ENCODE results near the gene MS4A18. TPM values are rescaled to one million over a fixed set of nuclear protein-coding genes. Genes with fewer than 3 reads are reported as not detected.

MS4A18 gene
- total RNA-seq, 1 experiment from 2014 or later: not detected

GRCh38 chr11:60765355-60765754 lies 40.8 kb downstream of the MS4A18 start:
- H2AFZ ChIP-seq: no peak overlapping the region
- intact Hi-C loops (cut with micrococcal nuclease; ENCODE audit: unreplicated experiment): no loop called here
- no TSS peak for BruUV-seq (replicated peaks)
- H3K27ac ChIP-seq: no peak overlapping the region
- no peak overlapping the region for H3K4me2 ChIP-seq
- H3K36me3 ChIP-seq (ENCODE audit: low read depth): no peaks in the 10 kb centered on the region
- no peak overlapping the region for H3K4me3 ChIP-seq
- H3K9me3 ChIP-seq (ENCODE audit: insufficient read depth, low read depth): no peaks in the 10 kb centered on the region
- ChIA-PET CTCF (interaction anchor here (2.0 kb wide), 1 partner anchor 10 kb away, joined by 6 read pairs; no protein-coding TSS in a partner anchor), POLR2A (ENCODE audit: unreplicated experiment) (no interaction called here)
- peak in 1 of 2 experiments; percentile 9 for DNase-seq
- TF ChIP-seq, protein P1, sequence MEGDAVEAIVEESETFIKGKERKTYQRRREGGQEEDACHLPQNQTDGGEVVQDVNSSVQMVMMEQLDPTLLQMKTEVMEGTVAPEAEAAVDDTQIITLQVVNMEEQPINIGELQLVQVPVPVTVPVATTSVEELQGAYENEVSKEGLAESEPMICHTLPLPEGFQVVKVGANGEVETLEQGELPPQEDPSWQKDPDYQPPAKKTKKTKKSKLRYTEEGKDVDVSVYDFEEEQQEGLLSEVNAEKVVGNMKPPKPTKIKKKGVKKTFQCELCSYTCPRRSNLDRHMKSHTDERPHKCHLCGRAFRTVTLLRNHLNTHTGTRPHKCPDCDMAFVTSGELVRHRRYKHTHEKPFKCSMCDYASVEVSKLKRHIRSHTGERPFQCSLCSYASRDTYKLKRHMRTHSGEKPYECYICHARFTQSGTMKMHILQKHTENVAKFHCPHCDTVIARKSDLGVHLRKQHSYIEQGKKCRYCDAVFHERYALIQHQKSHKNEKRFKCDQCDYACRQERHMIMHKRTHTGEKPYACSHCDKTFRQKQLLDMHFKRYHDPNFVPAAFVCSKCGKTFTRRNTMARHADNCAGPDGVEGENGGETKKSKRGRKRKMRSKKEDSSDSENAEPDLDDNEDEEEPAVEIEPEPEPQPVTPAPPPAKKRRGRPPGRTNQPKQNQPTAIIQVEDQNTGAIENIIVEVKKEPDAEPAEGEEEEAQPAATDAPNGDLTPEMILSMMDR (conservative IDR thresholded peaks at IDR 0.05): no peak
- TF ChIP-seq EZH2 (IDR thresholded peaks at IDR 0.05; ENCODE audit: low read depth): no peak
- no peaks in the 10 kb centered on the region for H3F3A ChIP-seq (ENCODE audit: insufficient read depth, low read depth)
- H3K4me1 ChIP-seq (replicated peaks; ENCODE audit: insufficient read depth): no peaks in the 10 kb centered on the region
- peaks cover 94% of the 10 kb centered on the region for H3K27me3 ChIP-seq (ENCODE audit: insufficient read depth, low read depth)
- H3K9me2 ChIP-seq (ENCODE audit: insufficient read depth): no peaks in the 10 kb centered on the region
- H4K20me1 ChIP-seq (ENCODE audit: insufficient read depth): no peaks in the 10 kb centered on the region
- no peaks in the 10 kb centered on the region for H3K79me2 ChIP-seq (ENCODE audit: low read depth)

- Histone ChIP-seq H3K9me3 (ENCODE audit: insufficient read depth, low read depth) (no peaks in the 10 kb centered on the region), H3K9me2 (ENCODE audit: insufficient read depth) (no peaks in the 10 kb centered on the region), H4K20me1 (ENCODE audit: insufficient read depth) (no peaks in the 10 kb centered on the region), H3K36me3 (ENCODE audit: low read depth) (no peaks in the 10 kb centered on the region), H3K4me3 (no peak overlapping the region), H3K4me2 (no peak overlapping the region), H3K4me1 (replicated peaks; ENCODE audit: insufficient read depth) (no peaks in the 10 kb centered on the region), H3K27ac (no peak overlapping the region), H3K27me3 (ENCODE audit: insufficient read depth, low read depth) (peaks cover 94% of the 10 kb centered on the region), H3F3A (ENCODE audit: insufficient read depth, low read depth) (no peaks in the 10 kb centered on the region), H3K79me2 (ENCODE audit: low read depth) (no peaks in the 10 kb centered on the region), H2AFZ (no peak overlapping the region)
- no TSS peak for BruUV-seq (replicated peaks)
- TF ChIP-seq, protein P1 (conservative IDR thresholded peaks at IDR 0.05): no peak
- no peak for TF ChIP-seq EZH2 (IDR thresholded peaks at IDR 0.05; ENCODE audit: low read depth)
- ChIA-PET CTCF (no interaction called here), POLR2A (ENCODE audit: unreplicated experiment) (no interaction called here)
- DNase-seq: peak in 1 of 2 experiments; percentile 25
- intact Hi-C loops (cut with micrococcal nuclease; ENCODE audit: unreplicated experiment): no loop called here
These were observed 42.0 kb downstream of the MS4A18 start for GRCh38 chr11:60766547-60766946.

- DNase-seq: no peak
- ChIA-PET POLR2A (ENCODE audit: unreplicated experiment) (no interaction called here), CTCF (no interaction called here)
- H3K4me3 ChIP-seq: no peak overlapping the region
- H3F3A ChIP-seq (ENCODE audit: insufficient read depth, low read depth): no peaks in the 10 kb centered on the region
- H3K27me3 ChIP-seq (ENCODE audit: insufficient read depth, low read depth): peaks cover 94% of the 10 kb centered on the region
- no peaks in the 10 kb centered on the region for H3K4me1 ChIP-seq (replicated peaks; ENCODE audit: insufficient read depth)
- no peak overlapping the region for H3K4me2 ChIP-seq
- no peaks in the 10 kb centered on the region for H3K36me3 ChIP-seq (ENCODE audit: low read depth)
- H3K9me2 ChIP-seq (ENCODE audit: insufficient read depth): no peaks in the 10 kb centered on the region
- intact Hi-C loops (cut with micrococcal nuclease; ENCODE audit: unreplicated experiment): no loop called here
- TF ChIP-seq EZH2 (IDR thresholded peaks at IDR 0.05; ENCODE audit: low read depth): no peak
- TF ChIP-seq, protein P1 (conservative IDR thresholded peaks at IDR 0.05): no peak
- H2AFZ ChIP-seq: no peak overlapping the region
- no peaks in the 10 kb centered on the region for H4K20me1 ChIP-seq (ENCODE audit: insufficient read depth)
- BruUV-seq (replicated peaks): no TSS peak
- no peak overlapping the region for H3K27ac ChIP-seq
- no peaks in the 10 kb centered on the region for H3K79me2 ChIP-seq (ENCODE audit: low read depth)
- no peaks in the 10 kb centered on the region for H3K9me3 ChIP-seq (ENCODE audit: insufficient read depth, low read depth)
These were observed 42.9 kb downstream of the MS4A18 start for GRCh38 chr11:60767388-60767811.
